ENCODE results near the gene TTC12.

DNA sequence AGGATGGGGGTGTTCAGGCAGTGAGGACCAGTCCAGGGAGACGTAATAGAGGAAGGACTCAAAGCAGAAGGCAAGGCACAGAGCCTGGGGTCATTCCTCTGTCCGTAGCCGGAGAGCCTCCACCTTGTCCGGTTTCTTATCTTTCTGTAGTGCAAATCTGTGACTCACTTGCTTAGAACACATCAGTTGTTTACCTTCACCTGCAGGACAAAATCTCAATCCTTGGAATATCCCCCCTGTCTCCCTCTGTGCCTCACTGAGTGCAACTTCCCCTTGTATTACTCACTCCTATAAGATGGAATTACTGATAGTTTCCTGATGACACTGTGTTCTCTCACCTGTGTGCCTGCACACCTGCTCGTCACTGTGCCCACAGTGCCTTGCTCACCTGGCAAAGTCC, 20.4 kb upstream of the TTC12 start:
- TF ChIP-seq, protein P1, sequence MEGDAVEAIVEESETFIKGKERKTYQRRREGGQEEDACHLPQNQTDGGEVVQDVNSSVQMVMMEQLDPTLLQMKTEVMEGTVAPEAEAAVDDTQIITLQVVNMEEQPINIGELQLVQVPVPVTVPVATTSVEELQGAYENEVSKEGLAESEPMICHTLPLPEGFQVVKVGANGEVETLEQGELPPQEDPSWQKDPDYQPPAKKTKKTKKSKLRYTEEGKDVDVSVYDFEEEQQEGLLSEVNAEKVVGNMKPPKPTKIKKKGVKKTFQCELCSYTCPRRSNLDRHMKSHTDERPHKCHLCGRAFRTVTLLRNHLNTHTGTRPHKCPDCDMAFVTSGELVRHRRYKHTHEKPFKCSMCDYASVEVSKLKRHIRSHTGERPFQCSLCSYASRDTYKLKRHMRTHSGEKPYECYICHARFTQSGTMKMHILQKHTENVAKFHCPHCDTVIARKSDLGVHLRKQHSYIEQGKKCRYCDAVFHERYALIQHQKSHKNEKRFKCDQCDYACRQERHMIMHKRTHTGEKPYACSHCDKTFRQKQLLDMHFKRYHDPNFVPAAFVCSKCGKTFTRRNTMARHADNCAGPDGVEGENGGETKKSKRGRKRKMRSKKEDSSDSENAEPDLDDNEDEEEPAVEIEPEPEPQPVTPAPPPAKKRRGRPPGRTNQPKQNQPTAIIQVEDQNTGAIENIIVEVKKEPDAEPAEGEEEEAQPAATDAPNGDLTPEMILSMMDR (optimal IDR thresholded peaks at IDR 0.05 in 1 of 3, IDR thresholded peaks at IDR 0.05 in 1 of 3, conservative IDR thresholded peaks at IDR 0.05 in 1 of 3; ENCODE audit: extremely low read depth in 1 of 3, insufficient read depth in 2 of 3, low read length in 3 of 3), result no peak
- no peak for TF ChIP-seq EZH2 (IDR thresholded peaks at IDR 0.05; ENCODE audit: low read length)

Data from keratinocyte (primary cell).